Neural crest cell (in vitro differentiated cells): ENCODE data around the gene EPM2A. TPM values are rescaled to one million over a fixed set of nuclear protein-coding genes. Genes with fewer than 3 reads are reported as not detected.

Source experiments
- DNase-seq: peaks from one replicate; pipeline ENCODE4 v3.0.0; 2021; ENCODE audit warnings: low read depth, mixed read lengths, low spot score
- H3K27ac Mint-ChIP-seq: one replicate; pipeline ENCODE4 v1.8.0; 2021; ENCODE audit warnings: mild to moderate bottlenecking, mixed read lengths; ENCODE audit not compliant: unreplicated experiment
- H3K27me3 Mint-ChIP-seq: 2 replicates; pipeline ENCODE4 v1.8.0; 2021; ENCODE audit warnings: low read depth, mild to moderate bottlenecking, mixed read lengths
- H3K36me3 Mint-ChIP-seq: 2 replicates; pipeline ENCODE4 v1.8.0; 2021; ENCODE audit warnings: low read depth, mild to moderate bottlenecking, mixed read lengths
- H3K4me1 Mint-ChIP-seq: 2 replicates; pipeline ENCODE4 v1.8.0; 2021; ENCODE audit warnings: mixed read lengths
- H3K4me3 Mint-ChIP-seq: one replicate; pipeline ENCODE4 v1.8.0; 2021; ENCODE audit warnings: mild to moderate bottlenecking, mixed read lengths
- H3K9me3 Mint-ChIP-seq: 2 replicates; pipeline ENCODE4 v1.8.0; 2021; ENCODE audit warnings: mixed read lengths
- total RNA-seq: library from RNA; stranded (reverse); gene quantifications from 2 replicates; pipeline ENCODE4 v1.2.1, GENCODE V29; 2021
- TF ChIP-seq, protein P1 (sequence below): fragments of 200-600 bp; sonication (generic); conservative IDR thresholded peaks from 2 replicates; pipeline ENCODE4 v1.5.0; 2021; ENCODE audit warnings: antibody characterized with exemption, mild to moderate bottlenecking

Gene EPM2A
- total RNA-seq, 1 donor from 2014 or later = 10.8 TPM

- Mint-ChIP-seq H3K4me3 (no peak overlapping the region), H3K27me3 (no peaks in the 10 kb centered on the region), H3K27ac (no peak overlapping the region), H3K36me3 (peaks cover 2% of the 10 kb centered on the region), H3K9me3 (no peaks in the 10 kb centered on the region), H3K4me1 (peaks cover 4% of the 10 kb centered on the region)
- TF ChIP-seq, protein P1, sequence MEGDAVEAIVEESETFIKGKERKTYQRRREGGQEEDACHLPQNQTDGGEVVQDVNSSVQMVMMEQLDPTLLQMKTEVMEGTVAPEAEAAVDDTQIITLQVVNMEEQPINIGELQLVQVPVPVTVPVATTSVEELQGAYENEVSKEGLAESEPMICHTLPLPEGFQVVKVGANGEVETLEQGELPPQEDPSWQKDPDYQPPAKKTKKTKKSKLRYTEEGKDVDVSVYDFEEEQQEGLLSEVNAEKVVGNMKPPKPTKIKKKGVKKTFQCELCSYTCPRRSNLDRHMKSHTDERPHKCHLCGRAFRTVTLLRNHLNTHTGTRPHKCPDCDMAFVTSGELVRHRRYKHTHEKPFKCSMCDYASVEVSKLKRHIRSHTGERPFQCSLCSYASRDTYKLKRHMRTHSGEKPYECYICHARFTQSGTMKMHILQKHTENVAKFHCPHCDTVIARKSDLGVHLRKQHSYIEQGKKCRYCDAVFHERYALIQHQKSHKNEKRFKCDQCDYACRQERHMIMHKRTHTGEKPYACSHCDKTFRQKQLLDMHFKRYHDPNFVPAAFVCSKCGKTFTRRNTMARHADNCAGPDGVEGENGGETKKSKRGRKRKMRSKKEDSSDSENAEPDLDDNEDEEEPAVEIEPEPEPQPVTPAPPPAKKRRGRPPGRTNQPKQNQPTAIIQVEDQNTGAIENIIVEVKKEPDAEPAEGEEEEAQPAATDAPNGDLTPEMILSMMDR = no peak
- DNase-seq = no peak
Measured at GRCh38 chr6:145623231-145623630, 112.1 kb downstream of the EPM2A start.

GRCh38 chr6:145621776-145622175, 113.5 kb downstream of the EPM2A start:
- TF ChIP-seq, protein P1 = no peak
- H3K36me3 Mint-ChIP-seq = no peaks in the 10 kb centered on the region
- no peak overlapping the region for H3K27ac Mint-ChIP-seq

DNA sequence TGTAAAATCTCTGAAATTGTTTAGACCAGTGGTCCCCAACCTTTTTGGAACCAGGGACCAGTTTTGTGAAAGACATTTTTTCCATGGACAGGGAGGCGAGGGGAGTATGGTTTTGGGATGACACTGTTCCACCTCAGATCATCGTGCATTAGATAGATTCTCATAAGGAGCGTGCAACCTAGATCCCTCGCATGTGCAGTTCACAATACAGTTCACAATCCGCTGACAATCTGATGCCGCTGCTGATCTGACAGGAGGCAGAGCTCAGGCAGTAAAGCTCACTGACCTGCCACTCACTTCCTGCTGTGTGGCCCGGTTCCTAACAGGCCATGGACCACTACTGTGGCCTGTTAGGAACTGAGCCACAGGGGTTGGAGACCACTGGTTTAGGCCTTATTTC, 115.2 kb downstream of the EPM2A start:
- H3K27ac Mint-ChIP-seq = no peak overlapping the region
- H3K4me1 Mint-ChIP-seq = peaks cover 4% of the 10 kb centered on the region
- no peak overlapping the region for H3K4me3 Mint-ChIP-seq
- H3K36me3 Mint-ChIP-seq = no peaks in the 10 kb centered on the region
- TF ChIP-seq, protein P1 = no peak
- H3K27me3 Mint-ChIP-seq = no peaks in the 10 kb centered on the region
- no peak for DNase-seq
- peaks cover 2% of the 10 kb centered on the region for H3K9me3 Mint-ChIP-seq

More at GRCh38 chr6:145621776-145622175, 113.5 kb downstream of the EPM2A start:
- no peaks in the 10 kb centered on the region for H3K9me3 Mint-ChIP-seq
- DNase-seq = no peak
- no peaks in the 10 kb centered on the region for H3K27me3 Mint-ChIP-seq
- peaks cover 4% of the 10 kb centered on the region for H3K4me1 Mint-ChIP-seq
- no peak overlapping the region for H3K4me3 Mint-ChIP-seq

DNA sequence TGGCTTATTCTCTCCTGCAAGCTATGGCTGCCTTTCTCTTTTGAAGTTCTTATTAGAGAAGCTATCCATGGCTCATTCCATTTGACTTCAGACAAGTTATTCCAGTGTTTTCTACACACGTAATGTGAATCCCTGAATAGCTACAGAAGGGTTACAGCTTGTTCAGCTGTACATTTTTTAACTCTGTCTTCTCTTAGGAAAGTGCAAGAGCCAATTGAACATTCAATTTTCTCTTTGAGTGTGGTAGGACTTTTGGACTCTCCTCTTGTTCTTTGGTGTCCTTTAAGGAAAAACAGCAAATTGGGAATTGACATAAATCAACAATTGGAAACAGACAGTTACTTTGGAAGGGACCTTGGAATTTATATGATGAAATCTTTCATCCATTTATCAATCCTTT, 125.8 kb downstream of the EPM2A start:
- Mint-ChIP-seq H3K27ac (no peak overlapping the region), H3K4me1 (no peaks in the 10 kb centered on the region), H3K36me3 (no peaks in the 10 kb centered on the region), H3K9me3 (no peaks in the 10 kb centered on the region), H3K4me3 (no peak overlapping the region), H3K27me3 (no peaks in the 10 kb centered on the region)
- DNase-seq = no peak
- TF ChIP-seq, protein P1 = no peak

- Mint-ChIP-seq H3K36me3 (no peaks in the 10 kb centered on the region), H3K4me1 (no peaks in the 10 kb centered on the region), H3K27ac (no peak overlapping the region), H3K27me3 (no peaks in the 10 kb centered on the region), H3K9me3 (no peaks in the 10 kb centered on the region), H3K4me3 (no peak overlapping the region)
- TF ChIP-seq, protein P1 = no peak
- DNase-seq = no peak
Measured at GRCh38 chr6:145608850-145609249, 126.5 kb downstream of the EPM2A start.

DNA sequence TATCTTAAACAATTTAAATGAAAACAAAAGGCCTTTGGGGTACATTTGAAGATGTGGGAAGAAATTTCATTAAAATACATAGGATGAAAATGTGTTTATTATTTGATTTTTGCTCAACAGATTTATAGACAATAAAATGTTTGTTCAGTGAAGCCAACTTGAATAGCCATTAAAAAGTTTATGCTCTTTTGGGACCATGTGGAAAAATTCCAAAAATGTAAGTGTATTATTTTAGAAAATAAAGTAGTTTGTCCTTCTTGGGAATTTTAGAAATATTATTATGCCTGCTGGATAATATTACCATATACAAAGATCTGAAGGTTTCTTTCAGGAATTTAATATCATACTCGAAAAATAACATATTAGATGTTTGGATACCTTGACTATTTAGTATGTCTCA, 131.3 kb downstream of the EPM2A start:
- no peak overlapping the region for H3K4me3 Mint-ChIP-seq
- no peak for DNase-seq
- H3K9me3 Mint-ChIP-seq = peaks cover 4% of the 10 kb centered on the region
- H3K27me3 Mint-ChIP-seq = no peaks in the 10 kb centered on the region
- H3K4me1 Mint-ChIP-seq = peaks cover 5% of the 10 kb centered on the region
- H3K36me3 Mint-ChIP-seq = no peaks in the 10 kb centered on the region
- TF ChIP-seq, protein P1 = no peak
- no peak overlapping the region for H3K27ac Mint-ChIP-seq
